Cerebellar nuclear complex (tissue), 1 donor: ENCODE data around the gene FRMD4B.

Experiments used
- DNase-seq, 2 experiments: peaks; one replicate each; lab custom pipeline; 2025; lab: John Stamatoyannopoulos, UW

The FRMD4B gene

DNA sequence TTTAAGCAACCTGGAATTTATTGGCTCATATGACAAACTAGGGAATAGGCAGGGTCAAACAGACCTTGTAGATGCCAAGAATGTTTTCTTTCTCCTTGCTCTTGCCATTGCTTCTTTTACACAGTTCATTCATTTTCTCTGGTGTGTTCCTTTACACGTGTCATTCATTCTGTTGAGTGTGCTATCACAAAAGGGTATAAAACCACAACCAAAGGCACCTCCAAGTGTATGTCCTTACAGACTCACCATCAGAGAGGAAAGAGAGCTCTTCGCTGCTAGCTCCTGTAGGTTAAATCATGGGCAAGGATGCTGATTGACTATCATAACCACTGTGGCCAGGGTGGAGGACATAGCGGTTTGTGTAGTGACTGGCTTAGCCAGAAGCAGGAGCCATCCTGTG, 19.2 kb upstream of the FRMD4B start:
- DNase-seq, result no peak

DNA sequence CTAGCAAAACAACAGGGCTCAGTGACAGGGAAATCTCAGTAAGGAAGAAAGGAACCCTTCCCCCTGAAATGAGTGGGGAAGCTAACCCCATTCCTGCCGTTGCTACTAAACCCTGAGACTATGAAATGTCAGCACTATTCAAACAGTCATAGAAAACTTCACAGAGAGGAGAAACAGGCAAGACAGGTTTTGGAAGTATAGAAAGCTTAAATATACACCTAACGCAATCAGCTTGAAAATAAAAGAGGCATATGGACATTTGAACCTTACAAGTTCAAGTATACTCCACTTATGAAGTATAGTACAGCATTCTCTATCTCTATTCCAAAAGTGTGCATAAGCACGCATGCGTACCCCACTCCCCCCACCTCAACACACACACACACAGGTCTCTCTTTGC, 17.6 kb upstream of the FRMD4B start:
- no peak for DNase-seq

DNA sequence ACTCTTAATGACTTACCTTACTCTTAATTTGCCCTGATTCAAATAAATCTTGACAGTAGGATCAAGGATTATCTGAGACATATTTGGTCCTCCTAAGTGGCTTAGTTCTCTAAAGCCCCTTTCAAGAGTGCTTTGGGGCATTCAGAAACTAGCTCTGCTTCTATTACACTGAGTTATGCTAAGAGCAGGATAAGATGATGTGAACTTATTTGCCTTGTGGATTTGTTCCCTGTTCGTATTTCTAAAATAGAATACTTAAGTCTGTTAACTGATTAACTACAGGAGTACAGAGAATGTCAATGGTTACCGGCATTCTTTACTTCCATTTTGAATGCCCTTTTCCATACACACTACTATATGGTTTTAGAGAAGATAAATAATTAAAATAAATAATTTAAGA, 14.8 kb upstream of the FRMD4B start:
- no peak for DNase-seq

DNA sequence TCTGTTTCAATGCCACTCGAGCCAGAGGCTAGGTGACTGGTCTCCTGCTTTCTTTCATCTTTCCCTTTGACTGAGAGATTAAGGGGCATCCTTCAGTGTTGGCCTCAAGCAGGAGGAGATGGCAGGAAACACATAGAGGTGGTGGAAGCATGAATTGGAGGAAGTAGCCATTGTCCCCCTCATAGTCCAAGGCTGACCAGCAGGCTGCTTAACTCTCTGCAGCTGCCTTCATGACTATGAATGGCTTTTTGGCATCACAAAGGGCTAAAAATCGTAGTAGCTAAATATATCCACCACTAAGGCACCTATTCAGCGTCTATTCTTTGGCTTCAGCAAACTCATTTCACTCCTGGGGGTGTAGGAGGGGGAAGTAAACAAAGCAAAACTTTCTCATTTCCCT, 7.0 kb upstream of the FRMD4B start:
- no peak for DNase-seq

DNA sequence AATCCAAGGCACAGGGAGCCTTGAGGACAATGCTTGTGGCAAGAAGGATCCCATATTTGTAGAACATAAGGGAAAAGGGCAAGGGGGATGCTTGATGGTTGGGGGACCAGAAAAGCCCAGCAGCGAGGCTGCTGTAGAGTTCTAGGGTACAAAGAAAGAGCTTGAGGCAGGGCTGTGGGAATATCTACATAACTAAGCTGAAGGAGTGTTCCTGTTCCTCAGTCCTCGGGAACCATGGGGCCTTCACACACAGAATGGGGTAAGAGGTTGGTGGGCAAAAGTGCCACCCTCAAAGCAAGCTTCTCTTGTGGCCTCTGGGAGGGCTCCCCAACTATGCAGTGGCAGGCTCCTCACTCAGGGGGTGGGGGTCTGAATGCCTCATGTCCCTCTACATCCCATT, 6.5 kb upstream of the FRMD4B start:
- DNase-seq, result no peak

DNA sequence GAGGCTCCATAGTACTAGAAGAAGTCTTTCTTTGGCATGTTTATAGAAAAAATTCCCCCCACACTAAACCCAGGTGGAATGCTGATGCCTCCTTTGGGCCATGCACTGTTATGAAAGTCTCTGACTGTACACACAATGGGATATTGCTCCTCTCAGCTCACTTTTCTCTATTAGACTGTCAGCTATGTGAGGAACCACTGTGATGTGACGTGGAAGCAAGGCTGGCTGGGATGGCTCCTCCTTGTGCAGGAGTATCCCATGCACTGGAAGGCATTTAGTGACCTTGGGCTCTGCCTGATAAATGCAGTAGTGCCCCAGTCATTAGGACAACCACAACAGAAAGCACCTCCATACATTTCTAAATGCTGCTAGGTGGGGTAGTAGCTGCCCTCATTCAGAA, 5.7 kb upstream of the FRMD4B start:
- no peak for DNase-seq

DNA sequence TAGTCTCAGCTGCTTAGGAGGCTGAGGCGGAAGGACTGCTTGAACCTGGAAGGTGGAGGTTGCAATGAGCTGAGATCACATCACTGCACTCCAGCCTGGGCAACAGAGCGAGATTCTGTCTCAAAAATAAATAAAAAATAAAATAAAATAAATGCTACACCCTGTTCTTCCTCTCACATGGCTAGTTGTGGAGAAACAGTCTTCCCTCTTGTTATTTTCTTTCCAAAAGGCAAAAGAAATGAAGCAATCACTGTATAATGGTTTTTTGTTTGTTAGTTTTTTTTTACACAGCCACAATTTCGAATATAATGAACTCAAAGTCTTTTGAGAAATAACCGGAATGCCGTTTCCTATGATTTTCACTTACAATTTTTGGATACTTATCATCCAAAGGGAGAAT, 4.9 kb upstream of the FRMD4B start:
- no peak for DNase-seq

DNA sequence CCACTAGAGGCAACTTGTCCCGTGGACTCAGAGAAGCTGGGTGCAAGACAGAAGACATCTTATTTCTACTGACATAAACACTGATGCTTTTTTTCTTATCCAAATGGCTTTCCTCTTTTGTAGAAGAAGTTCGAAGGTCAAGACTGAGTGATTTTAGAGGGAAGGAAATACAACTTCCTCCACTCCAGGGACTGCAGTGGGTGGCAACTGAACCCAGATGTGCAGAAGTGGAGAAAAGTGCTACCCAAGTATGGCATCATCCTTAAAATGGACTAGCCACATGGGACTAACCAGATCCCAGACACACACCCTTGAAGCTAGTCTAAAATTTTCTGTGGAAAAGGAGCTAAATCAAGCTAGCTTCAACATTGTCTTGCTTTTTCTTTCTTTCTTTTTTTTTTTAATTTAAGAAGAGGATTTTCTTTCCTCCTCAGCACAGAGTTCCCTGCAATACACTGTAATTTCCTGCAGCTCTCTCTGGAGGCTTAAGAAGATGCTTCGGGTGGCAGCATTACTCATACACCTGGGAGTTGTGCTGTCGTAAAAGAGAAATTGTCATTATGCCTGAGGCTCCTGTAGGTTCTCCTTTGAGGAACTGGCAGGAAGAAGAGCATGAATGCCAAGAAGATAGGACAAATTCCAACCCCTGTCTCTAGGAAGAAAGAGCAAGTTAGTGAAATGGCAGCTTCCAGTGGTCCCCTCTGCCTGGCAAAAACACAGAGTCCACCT, 3.8 kb upstream of the FRMD4B start:
- DNase-seq, result no peak

DNA sequence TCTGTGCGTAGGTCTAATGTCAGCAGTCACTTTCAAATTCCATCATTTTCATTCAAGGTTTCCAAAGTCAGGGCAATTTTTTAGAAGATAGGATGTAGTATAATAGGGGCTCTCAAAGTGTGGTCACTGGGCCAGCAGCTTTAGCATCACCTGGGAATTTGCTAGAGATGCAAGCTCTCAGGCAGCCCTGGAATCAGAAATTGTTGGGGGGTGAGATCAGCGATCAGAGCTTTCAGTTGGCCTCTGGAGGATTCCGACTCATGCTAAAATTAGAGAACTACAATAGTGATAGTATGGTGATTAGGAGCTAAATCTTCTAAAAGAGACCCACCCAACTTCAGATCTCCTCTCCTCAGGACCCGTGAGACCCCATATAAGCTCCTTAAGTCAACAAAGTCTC, 2.4 kb upstream of the FRMD4B start:
- DNase-seq, result no peak

DNA sequence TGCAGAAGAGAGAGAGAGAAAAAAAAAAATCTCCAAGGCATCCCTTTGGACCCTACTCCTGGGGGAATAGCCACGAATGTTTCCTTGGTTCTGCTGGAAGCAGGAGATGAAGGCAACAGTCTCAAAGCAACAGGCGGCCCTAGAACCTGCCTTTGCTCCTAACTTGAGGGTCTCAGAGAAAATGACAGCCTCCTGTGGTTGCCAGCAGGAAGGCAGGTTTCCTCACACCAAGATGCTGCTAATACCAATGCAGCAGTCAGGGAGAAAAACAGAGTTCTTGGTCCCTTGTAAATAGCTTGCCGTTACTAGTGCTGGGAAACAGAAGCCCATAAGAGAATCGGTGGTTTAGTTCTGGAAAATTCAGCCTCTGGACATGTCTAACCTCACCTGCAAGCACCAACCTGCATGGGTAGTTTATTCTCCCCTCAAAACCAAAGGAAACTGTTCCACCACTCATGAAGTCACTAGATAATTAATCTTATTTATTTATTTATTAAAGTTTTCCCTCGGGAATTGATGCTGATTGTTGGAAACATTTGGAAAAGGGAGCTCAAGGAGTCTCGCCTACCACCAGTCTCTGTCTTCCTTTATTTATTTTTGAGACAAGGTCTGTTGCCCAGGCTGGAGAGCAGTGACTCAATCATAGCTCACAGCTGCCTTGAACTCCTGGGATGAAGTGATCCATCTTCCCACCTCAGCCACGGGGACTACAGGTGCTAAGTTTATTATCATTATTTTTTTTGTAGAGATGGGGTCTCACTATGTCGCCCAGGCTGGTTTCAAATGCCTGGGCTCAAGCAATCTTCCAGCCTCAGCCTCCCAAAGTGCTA, 883 bp upstream of the FRMD4B start:
- DNase-seq, result no peak

DNA sequence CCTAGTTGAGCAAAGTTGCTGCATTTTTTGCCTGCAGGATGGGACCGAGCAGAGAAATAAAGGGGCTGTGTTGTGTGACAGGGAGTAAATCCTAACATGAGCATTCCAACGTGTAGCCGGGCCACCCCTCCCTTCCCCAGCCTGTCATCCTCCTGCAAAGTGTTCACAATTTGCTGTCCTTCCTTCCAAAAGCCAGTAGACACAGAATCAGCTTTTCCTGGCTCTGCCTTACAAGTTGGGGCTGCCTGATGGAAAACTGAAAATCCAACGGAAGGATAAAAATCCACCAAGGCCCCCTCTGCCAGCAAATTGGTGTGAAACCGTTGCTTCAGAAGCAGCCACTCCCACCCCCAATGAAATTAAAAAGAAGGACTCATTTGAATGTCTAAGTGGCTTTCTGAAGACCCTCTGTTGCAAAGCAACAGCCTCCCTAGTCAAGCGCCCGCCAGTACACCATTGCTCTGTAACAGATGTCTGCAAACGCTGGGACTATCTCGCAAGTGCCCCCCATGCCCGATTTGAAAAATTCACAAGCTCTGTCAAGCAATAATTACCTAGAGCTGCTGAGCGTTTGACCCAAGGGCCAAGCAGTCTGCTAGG, 665 bp downstream of the FRMD4B start:
- no peak for DNase-seq

DNA sequence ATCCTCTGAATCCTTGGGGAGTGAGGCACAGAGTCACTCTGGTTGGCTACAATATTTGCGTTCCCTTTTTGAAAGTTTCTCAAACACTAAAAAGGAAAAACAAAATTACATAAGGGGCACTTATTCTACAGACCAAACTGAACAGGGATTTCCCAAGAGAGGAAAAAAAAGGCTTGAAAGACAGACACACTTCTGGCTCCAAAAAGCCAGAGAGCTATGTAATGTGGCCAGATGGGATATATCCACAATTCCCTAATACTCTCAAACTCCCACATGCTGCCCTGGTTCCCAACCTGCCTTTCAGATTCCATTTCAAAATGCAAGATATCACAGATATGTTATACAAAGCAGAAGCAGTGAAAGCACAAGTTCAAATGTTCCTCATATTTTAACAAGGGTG, 1.6 kb downstream of the FRMD4B start:
- DNase-seq, result no peak

DNA sequence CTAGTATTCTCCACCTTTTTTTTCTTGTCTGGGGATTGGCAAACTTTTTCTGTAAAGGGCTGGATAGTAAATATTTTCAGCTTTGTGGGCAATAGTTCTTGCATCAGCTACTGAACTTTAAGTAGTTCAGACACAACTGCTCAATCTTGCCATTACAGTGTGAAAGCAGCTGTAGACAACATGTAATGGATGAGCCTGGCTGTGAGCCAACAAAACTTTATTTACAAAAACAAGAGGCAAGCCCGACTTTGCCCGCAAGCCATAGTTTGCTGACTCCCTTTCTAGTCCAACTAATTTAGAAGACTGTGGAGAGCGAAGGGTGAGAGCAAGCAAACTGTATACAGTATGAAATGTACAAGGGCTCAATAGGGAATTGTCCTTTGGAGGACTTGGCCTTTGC, 6.2 kb downstream of the FRMD4B start:
- DNase-seq, result no peak

DNA sequence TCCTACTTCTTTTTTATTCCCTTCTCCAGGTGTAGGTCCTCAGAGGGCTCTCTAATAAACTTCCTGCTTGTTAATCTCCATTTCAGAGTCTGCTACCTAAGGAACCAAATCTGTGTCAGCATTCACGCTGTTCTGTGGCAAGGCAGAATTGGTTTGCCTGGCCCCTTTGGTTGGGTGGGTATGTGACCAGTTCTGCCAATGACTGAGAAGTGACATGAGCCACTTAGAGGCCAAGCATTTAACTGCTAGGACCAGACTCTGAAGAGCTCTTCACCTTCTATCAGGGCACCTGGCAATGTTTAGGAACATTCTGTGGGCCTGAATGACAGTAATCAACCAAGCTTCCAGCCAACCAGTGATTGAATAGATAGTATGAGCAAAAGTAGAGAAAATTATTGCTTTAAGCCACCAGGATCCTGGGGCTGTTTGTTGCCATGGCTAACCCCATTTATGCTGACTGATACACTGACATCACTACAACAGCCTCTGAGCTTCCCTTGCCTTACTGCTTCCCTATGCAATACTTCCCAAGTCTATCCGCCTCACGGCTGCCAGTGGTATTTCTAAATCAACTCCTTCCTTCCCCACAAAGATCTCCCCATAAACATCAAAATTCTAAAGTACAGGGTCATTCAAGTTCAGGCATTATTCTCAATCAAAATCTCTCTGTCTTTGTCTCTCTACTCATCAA, 7.6 kb downstream of the FRMD4B start:
- DNase-seq, result no peak

DNA sequence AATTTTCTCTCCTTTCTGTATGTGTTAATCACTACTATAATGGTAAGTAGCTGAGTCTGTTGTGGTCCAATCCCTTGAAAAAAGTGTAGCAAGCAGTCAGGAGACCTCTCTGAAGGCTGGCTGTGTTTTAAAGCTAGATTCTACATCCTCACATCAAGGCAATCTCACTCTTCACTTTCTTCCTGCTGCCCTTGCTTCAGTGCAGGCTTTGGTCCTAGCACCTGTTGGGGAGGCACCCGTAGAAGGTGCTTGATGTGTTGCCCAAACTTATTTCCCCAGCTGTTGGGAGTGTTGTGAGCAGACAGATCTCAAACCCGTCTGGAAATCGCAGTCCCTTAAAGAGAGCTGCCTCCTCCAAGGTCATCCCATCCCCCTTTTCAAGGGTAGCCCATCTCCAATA, 8.6 kb downstream of the FRMD4B start:
- no peak for DNase-seq

DNA sequence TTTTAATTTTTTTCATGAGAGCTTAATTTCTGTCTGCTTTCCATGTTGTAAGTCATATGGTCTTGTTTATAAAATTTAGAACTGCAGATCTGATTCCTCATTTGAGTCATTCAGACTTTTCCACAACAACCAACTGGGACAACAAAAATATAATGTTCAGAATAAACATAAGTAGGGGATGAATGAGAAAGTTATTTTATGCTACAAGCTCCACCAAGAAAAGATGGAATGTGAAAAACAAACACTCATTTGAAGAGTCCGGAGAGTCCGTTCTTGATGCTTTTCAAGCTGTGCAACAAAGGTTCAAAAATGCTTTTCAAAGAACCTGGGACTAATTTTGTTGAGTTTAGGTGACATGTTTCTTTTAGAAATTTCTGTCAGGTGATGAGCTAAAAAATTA, 9.2 kb downstream of the FRMD4B start:
- no peak for DNase-seq

DNA sequence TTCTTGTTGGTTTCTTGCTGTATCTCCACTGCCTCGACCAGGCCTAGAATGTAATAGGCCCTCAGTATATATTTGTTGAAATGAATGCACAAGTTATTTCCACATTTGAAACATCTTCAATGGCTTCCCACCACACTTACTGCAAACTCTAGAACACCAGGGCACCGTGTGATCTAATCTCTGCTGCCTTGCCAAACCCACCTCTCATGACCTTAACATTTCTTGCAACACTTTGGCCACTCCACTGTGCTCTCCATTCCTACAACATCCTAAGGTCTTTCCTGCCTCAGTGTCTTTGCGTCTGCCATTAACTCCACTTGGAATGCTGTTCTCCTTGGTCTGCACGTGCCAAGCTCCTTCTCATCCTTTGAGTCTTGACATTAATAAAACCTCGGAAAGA, 14.1 kb downstream of the FRMD4B start:
- no peak for DNase-seq

DNA sequence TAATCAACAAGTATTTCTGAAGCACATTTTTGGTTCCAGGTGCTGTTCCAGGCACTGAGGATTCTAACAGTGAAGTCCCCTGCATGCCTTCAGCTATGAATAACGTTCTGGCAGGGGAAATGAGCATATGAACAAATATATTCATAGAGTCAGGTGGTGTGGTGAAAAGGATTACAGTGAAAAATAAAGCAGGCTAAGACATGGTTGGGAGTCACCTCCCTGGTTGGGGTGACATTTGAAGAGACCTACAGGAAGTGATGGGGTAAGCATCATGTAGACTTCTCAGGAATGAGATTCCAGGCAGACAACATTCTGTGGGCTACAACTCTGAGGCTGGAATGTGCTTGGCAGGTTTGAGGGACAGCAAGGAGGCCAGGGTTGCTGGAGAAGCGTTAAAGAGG, 15.0 kb downstream of the FRMD4B start:
- no peak for DNase-seq

DNA sequence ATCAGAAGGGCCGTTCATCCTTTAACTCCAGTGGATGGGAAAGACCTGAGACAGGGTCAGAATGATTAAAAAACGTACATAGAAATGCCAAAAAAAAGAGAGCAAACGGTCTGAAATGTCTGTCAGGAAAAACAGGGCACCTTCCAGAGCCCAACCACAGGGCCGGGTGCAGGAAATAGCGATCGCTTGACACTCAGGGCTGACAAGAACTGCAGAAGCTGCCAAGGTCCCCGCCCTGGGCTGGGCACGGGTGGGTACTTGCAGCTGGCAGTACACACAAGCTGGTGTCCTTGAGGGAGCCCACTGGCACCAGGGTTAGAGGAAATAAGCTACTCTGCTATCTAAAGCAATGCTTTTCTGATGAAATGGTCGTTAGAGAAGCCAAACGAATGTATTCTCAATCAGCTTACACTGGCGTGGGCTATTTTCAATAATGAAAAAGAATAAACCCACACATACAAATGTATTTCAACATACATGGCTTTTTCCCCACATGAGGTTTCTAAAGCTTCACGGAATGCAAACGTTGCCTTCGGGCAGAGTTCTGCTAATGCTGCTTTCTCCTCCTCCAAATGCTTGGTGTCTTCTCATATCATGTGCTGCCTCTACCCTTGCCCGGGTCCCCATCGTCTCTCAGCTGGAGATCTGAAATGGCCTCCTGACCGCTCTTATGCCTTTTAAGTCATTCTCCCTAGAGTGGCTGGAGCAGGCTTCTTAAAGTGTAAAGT, 15.6 kb downstream of the FRMD4B start:
- no peak for DNase-seq

DNA sequence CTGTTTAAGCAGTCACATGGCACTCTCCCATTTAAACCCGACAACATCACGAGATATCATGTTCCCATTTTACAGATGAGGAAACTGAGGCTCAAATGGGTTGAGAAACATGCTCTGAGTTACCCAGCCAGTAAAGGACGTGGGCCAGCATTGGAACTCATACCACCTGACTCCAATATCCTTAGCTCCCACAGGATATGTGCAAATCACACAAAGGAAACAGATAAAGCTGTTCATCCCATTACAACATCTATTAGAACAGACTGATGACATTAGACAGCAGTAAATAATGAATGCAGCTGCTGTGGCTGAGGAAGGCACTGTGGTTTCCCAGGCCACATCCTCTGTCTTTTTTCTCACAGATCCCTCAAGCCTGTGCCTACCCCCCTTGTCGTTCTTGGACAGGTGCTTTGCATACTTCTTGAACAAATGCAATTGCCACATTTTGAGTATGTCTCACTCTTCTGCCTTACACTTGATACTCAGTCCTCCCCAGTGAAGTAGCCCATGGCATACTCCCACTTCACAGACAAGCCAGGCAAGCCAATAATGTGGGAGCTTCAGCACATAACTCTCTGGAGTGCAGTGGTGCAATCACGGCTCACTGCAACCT, 17.7 kb downstream of the FRMD4B start:
- no peak for DNase-seq

DNA sequence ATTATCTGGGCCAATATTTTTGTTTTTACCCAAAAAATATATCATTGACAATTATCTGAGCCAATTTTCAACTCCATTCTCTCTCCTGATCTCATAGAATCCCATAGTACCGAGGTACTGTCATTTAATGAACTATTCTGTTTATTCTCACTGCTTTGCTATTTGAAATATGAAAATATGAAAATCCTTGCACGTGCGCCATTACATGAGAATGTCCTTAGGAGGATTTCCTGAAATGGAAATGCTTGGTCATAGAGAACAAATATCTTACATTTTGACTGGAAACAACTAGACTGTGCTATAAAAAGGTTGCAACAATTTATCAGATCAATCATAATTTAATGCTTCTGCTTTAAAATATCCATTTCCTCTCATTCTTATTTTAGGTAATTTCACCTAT, 18.3 kb downstream of the FRMD4B start:
- no peak for DNase-seq

DNA sequence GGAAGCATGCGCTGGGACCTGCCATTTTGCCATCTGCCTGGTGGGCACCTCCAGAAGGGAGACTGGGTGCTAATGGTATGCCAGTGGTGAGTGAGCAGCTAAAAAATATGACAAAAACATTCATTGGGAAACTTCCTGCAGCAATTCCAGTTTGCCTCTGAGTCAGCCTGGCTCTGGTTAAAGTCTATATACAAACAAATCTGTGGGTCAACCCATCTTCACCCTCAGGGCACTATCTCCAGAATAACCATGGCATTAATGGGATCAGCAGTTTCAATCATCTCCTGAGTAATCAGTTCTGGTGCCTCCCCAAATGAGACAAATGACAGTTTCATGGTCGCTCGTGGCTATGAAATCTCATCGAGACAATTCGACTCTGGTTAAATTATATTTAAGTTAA, 21.5 kb downstream of the FRMD4B start:
- no peak for DNase-seq
